HS-5 (cell line): ENCODE data around the gene MSH3.
"Not testable (repeated sequence)": the region's sequence is repeated elsewhere in the genome, so short reads cannot be mapped to it uniquely, and the experiment has no call there.

Source experiments
- DNase-seq: peaks from one replicate; pipeline ENCODE4 v3.0.0-alpha.2; 2012; ENCODE audit warnings: low read depth

Gene MSH3

DNA sequence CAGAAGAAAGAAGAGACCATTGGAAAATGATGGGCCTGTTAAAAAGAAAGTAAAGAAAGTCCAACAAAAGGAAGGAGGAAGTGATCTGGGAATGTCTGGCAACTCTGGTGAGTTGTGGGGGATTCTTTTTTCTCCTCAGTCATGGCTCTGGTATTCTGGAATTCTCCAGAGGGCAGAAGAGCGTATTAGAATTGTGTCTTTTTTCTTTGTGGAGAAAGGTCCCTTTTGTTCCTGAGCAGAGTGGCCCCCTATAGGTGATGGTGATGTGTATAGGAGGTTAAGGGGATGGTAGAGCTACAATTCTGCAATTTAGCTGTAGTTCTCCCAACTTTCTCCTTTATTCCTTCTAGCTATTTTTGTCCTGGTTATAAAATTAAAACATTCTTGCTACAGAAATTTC lies 2.0 kb downstream of the MSH3 start:
- no peak for DNase-seq

DNA sequence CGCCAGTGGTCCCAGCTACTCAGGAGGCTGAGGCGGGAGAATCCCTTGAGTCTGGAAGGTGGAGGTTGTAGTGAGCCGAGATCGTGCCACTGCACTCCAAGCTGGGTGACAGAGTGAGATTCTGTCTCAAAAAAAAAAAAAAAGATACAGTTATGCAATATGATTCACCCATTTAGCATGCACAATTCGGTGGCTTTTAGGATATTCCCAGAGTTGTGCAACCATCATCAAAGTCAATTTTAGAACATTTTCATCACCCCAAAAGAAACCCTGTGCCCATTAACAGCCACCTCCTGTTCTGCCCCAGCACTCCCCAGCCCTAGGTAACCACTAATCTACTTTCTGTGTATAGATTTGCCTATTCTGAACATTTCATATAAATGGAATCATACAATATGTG lies 4.7 kb downstream of the MSH3 start:
- peak; percentile 39 for DNase-seq

DNA sequence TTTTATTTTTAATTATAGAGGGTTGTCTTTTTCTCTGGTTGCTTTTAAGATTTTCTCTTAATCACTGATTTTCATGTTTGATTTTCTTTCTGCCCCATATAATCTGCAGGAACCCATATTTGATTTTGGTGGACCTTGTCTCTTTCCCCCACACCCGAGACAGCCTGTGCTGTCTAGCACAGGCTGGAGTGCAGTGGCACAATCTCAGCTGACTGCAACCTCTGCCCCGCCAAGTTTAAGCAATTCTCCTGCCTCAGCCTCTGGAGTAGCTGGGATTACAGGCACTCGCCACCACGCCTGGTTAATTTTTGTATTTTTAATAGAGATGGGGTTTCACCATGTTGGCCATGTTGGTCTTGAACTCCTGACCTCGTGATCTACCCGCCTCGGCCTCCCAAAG lies 6.2 kb downstream of the MSH3 start:
- DNase-seq: not testable (repeated sequence)

DNA sequence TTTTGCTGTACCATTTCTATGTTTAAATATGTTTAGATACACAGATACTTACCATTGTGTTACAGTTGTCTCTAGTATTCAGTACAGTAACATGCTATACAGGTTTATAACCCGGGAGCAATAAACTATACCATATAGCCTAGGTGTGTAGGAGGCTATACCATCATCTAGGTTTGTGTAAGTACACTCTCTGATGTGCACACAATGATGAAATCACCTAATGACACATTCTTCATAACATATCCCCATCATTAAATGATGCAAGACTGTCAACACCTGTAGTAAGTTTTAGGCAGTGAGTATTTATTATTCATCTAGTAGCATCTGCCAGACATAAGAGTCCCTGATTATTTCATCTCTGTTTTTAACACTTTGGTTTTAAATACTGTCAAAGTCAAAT lies 7.7 kb downstream of the MSH3 start:
- DNase-seq: no peak

GRCh38 chr5:80665057-80665456 lies 10.6 kb downstream of the MSH3 start:
- DNase-seq: no peak

DNA sequence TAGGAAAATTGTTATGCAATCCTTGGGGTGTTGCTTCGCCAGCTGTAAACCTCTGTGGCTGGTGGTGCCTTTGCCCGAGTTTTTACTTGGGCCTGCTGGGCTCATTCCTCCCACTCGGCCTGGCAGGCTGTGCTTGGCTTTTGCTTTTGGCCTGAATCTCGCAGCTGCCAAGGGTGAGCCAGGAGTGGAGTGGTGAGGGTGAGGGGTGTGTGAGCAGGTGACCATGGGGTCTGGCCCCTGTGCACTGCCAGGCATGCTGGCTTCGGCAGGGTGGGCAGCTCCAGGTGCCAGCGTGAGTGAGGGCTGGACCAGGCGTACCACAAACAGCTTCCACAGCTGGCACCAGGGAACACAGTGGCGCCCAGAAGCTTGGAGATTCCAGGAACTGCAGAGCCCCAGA lies 12.9 kb downstream of the MSH3 start:
- DNase-seq: no peak

GRCh38 chr5:80668016-80668969 lies 13.8 kb downstream of the MSH3 start:
- no peak for DNase-seq

GRCh38 chr5:80672140-80672736 lies 17.8 kb downstream of the MSH3 start:
- DNase-seq: peak; percentile 30

- no peak for DNase-seq
Measured at GRCh38 chr5:80676706-80677105, 22.3 kb downstream of the MSH3 start.

GRCh38 chr5:80686757-80687156 lies 32.3 kb downstream of the MSH3 start:
- no peak for DNase-seq

DNA sequence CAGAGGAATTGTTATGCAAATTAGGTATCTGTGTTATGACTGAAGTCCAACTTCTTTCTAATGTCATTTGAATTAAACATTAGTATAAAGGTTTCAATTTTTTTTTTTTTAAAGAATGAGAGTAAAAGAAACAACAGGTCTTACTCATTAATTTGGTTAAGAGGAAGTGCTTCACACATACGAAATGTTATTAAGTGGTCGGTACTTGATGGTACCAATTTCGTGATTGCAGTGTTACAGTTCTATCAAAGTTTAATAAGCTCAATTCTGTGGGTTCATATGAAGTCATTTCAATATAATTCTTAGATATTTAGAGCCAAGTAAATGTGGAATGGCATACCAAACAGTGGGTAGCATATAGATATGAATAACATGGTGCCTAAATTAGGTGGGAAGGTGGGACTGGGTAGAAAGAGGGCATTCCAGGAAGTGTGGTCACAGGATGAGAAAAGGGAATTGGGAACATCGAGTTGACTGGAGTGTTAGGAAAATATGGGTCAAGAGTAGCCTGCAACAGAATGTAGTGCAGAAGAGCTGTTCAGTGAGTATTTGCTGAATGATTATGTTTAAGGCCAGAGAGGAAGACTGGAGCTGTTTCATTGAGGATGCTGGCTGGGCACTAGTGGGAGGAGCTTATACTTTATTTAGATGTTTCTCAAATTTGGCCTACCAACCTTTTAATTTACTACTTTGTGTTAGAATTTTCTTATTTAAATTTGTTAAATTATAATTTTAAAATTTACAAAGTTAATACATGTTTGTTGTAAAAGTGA lies 34.4 kb downstream of the MSH3 start:
- no peak for DNase-seq

- no peak for DNase-seq
Measured at GRCh38 chr5:80689627-80690026, 35.2 kb downstream of the MSH3 start.

DNA sequence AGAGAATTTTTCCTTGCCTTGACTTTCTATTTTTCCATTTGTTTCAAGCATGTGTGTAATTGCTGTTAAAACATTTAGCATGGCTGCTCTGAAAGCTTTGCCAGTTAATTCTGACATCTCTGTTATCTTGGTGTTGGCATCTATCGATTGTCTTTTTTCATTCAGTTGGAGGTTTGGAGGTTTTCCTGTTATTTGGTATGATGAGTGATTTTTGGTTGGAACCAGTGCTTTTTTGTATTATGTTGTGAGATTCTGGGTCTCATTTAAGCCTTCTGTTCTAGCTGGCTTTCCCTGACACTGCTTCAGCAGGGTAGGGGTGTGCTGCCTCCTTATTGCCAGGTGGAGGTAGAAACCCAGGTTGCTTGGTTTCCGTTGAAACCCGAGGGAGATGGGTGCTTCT lies 41.2 kb downstream of the MSH3 start:
- no peak for DNase-seq

GRCh38 chr5:80696450-80696849 lies 42.0 kb downstream of the MSH3 start:
- DNase-seq: no peak

- no peak for DNase-seq
Measured at GRCh38 chr5:80697100-80697499, 42.6 kb downstream of the MSH3 start.

DNA sequence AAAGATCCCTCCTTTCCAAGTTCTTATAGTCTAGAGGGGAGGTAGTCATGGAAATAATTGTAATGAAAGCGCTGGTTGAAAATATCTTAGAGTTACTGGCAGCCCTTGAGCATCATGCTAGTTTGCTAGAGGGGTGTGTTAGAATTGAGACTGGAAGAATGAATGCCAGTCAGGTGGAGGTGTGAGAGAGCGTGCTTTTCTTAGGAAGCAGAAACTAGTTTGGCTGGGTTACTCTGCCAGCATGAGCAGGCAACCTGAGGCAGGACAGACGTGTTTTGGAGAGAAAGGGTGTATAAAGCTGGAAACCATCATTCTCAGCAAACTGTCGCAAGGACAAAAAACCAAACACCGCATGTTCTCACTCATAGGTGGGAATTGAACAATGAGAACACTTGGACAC lies 43.9 kb downstream of the MSH3 start:
- DNase-seq: no peak

DNA sequence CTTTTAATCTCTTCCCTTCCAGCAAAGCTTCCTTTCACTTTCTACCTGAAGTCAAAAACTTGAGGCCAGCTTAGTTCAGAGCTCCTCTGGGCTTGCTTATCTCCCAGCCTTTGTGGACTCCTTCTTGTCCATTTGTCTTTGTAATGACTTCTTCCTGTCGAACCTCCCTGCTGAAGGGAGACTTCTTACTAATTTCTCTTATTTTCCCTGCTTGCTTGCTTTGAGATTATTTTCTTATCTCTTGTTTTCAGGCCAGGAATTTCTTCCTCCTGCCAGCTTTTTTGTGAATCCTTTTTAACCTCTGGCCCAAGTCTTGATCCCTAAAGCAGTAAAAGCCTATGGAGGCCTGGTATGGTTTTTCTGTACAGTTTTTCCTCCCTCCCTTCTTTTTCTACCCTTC lies 47.1 kb downstream of the MSH3 start:
- no peak for DNase-seq

GRCh38 chr5:80703291-80703690 lies 48.8 kb downstream of the MSH3 start:
- no peak for DNase-seq

GRCh38 chr5:80703747-80704146 lies 49.3 kb downstream of the MSH3 start:
- no peak for DNase-seq

GRCh38 chr5:80704221-80704620 lies 49.8 kb downstream of the MSH3 start:
- no peak for DNase-seq

DNA sequence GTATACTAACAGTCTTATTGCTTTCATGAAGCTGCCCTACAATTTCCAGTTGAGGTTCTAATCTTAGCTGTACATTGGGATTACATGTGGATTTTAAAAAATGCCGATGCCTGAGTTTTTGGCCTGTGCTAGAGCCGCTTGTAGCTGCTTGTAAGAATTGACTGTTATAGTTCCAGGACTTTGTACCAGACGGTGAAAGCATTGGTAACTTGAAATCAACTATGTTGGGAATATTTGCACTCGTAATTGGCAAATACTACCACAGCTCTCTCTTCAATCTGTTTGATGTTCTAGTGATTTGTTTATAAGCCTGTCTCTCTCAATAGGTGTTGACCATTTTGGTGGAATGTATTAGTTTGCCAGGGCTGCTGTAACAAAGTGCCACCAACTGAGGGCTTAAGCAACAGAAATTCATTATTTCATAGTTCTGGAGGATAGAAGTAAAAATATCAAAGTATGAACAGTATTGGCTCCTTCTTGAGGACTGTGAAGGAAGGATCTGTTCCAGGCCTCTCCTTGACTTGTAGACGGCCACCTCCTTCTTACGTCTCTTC lies 50.8 kb downstream of the MSH3 start:
- no peak for DNase-seq

DNA sequence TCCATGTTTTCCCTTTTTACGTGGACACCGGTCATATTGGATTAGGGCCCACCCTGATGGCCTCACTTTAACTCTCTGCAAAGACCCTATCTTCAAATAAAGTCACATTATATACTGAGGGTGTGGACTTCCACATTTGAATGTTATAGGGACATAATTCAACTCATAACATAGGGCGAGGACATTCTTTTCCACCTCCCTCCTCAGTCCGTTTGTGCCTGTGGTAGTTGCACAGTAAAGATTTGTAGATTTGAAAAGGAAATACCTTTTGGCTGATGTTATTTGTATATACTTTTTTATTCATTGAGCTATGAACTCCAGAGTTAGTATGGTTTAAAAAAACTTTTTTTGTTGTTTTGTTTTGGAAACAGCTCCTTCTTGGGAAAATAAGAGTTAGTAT lies 51.3 kb downstream of the MSH3 start:
- DNase-seq: no peak
